Spleen (tissue), 11 donors: ENCODE results near the gene TBC1D10A. TPM values are rescaled to one million over a fixed set of nuclear protein-coding genes. Genes with fewer than 3 reads are reported as not detected.

ENCODE experiments used
- DNase-seq: peaks from one replicate; pipeline ENCODE4 v3.0.0-alpha.2; 2020
- H3K27ac ChIP-seq, 8 donors: fragments of 200-600 bp; sonication (generic) in 7 of 8; 1 replicate in 4 of 8; 2 replicates in 4 of 8; pipeline versions ENCODE4 v1.5.0 to v1.8.0; 2016 to 2021; ENCODE audit warnings: inconsistent platforms in 4 of 8, mild to moderate bottlenecking in 4 of 8, moderate library complexity in 1 of 8
- H3K27me3 ChIP-seq, 7 donors: fragments of 200-600 bp; sonication (generic) in 6 of 7; replicated peaks in 1 of 7; 1 replicate in 4 of 7; 2 replicates in 3 of 7; pipeline versions ENCODE4 v1.5.0 to v1.8.0; 2016 to 2021; ENCODE audit warnings: inconsistent platforms in 3 of 7, mild to moderate bottlenecking in 1 of 7
- H3K36me3 ChIP-seq, 6 donors: fragments of 200-600 bp; sonication (generic) in 5 of 6; 1 replicate in 4 of 6; 2 replicates in 2 of 6; pipeline versions ENCODE4 v1.5.0 to v1.8.0; 2016 to 2021; ENCODE audit warnings: inconsistent platforms in 2 of 6
- H3K4me1 ChIP-seq, 6 donors: fragments of 200-600 bp; sonication (generic) in 5 of 6; 1 replicate in 3 of 6; 2 replicates in 3 of 6; pipeline versions ENCODE4 v1.5.0 to v1.8.0; 2016 to 2021; ENCODE audit warnings: inconsistent platforms in 3 of 6
- H3K4me3 ChIP-seq, 8 donors: fragments of 200-600 bp; sonication (generic) in 7 of 8; 1 replicate in 4 of 8; 2 replicates in 4 of 8; pipeline versions ENCODE4 v1.5.0 to v1.8.0; 2016 to 2021; ENCODE audit warnings: inconsistent platforms in 4 of 8, mild to moderate bottlenecking in 4 of 8, moderate library complexity in 2 of 8
- H3K9me3 ChIP-seq, 8 donors: fragments of 200-600 bp; sonication (generic) in 7 of 8; 1 replicate in 4 of 8; 2 replicates in 4 of 8; pipeline versions ENCODE4 v1.5.0 to v1.8.0; 2016 to 2021; ENCODE audit warnings: inconsistent platforms in 4 of 8
- POLR2A ChIP-seq, 3 donors: fragments of 450-650 bp; IDR thresholded peaks; one replicate each; pipeline ENCODE4 v1.5.1; 2017; ENCODE audit warnings: antibody characterized with exemption in 3 of 3, mild to moderate bottlenecking in 1 of 3
- POLR2AphosphoS5 ChIP-seq, 3 donors: sonication (generic); formaldehyde crosslinking; IDR thresholded peaks; one replicate each; pipeline ENCODE4 v1.5.1; 2017; ENCODE audit warnings: antibody characterized with exemption in 3 of 3
- WGBS, 5 donors: extraction: QIAGEN DNeasy Blood & Tissue Kit in 3 of 5; methylation state at CpG; one replicate each; pipeline versions ENCODE4 v1.1.5 to v1.1.7; 2013 to 2018; 5-methylcytosine and 5-hydroxymethylcytosine counted together
- intact Hi-C: fragments of 100-400 bp; cut with DNase I; formaldehyde crosslinking; loops from one replicate; pipeline ENCODE4 v1.15.0; 2023; ENCODE audit warnings: low total_unique reads
- polyA plus RNA-seq, 3 donors: library from polyadenylated mRNA; stranded (reverse); fragments of 200-250 nt; gene quantifications; one replicate each; pipeline ENCODE4 v1.2.1, GENCODE V29; 2013
- total RNA-seq, 7 donors: library from RNA; depleted of rRNA in 3 of 7; stranded (reverse); fragments of >200 nt in 3 of 7; fragmentation: NEBNext Ultra II Directional in 4 of 7; extraction: Animal tissue kit (Norgen Biotek cat#: 25700) in 4 of 7; gene quantifications; one replicate each; pipeline versions ENCODE4 v1.1.0 to v1.2.1, GENCODE V29; 2016 to 2021
- TF ChIP-seq, protein P1 (sequence below), 11 experiments: fragments of 200-600 bp in 7 of 11; fragments of 450-650 bp in 4 of 11; sonication (generic) in 4 of 11; IDR thresholded peaks in 8 of 11; conservative IDR thresholded peaks in 3 of 11; 1 replicate in 7 of 11; 2 replicates in 4 of 11; pipeline versions ENCODE4 v1.4.0 to v1.8.0; 2016 to 2021; ENCODE audit warnings: antibody characterized with exemption in 11 of 11, inconsistent platforms in 4 of 11, mild to moderate bottlenecking in 1 of 11
- donor health status: healthy with polysubstance abuse.
- donor health status: DM: no; HTN: no; CAD: no; lungs with moderate emphysema.
- donor health status: DM: no; HTN: no; CAD: no.
- donor health status: Bipolar disorder and iron deficiency.
- donor health status: healthy.
- donor health status: DM: no; HTN: no; CAD: no.
- donor health status: DM: yes; HTN: yes; CAD: no.

Gene TBC1D10A
- total and polyA plus RNA-seq, 10 donors = 21.1 to 46.4 (median 33.1) TPM

DNA sequence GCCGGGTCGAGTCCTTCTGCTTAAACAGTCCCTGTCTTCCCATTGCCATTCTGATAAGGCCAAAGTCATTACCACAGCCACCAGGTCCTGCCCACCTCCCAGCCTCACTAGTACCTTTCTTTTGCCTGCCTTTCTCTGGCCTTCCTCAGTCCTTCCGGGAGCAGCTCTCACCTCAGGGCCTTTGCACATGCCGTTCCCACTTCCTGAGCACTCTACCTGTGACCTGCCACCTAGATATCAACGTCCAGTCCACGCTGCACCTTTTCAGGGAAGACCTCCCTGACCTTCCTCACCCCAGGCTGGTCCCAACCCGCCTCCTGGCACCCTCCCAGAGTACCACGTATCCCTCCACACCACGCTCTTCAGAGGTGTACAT, 52.3 kb downstream of the TBC1D10A start:
- Histone ChIP-seq H3K4me3 (no peak overlapping the region), H3K36me3 (peaks cover 0 to 12% (median 0%) of the 10 kb centered on the region in 6 donors), H3K9me3 (no peaks in the 10 kb centered on the region), H3K27ac (no peak overlapping the region), H3K27me3 (peaks cover 0 to 19% (median 0%) of the 10 kb centered on the region in 7 donors), H3K4me1 (peaks cover 12 to 97% (median 44%) of the 10 kb centered on the region in 6 donors)
- DNase-seq = no peak
- intact Hi-C loops = no loop called here
- 86 to 92% (median 87%) methylated on average over 9 of the region's 9 CpGs for WGBS, 5 donors
- TF ChIP-seq POLR2AphosphoS5 (IDR thresholded peaks at IDR 0.05) (no peak), POLR2A (IDR thresholded peaks at IDR 0.05) (no peak)
- TF ChIP-seq, protein P1, sequence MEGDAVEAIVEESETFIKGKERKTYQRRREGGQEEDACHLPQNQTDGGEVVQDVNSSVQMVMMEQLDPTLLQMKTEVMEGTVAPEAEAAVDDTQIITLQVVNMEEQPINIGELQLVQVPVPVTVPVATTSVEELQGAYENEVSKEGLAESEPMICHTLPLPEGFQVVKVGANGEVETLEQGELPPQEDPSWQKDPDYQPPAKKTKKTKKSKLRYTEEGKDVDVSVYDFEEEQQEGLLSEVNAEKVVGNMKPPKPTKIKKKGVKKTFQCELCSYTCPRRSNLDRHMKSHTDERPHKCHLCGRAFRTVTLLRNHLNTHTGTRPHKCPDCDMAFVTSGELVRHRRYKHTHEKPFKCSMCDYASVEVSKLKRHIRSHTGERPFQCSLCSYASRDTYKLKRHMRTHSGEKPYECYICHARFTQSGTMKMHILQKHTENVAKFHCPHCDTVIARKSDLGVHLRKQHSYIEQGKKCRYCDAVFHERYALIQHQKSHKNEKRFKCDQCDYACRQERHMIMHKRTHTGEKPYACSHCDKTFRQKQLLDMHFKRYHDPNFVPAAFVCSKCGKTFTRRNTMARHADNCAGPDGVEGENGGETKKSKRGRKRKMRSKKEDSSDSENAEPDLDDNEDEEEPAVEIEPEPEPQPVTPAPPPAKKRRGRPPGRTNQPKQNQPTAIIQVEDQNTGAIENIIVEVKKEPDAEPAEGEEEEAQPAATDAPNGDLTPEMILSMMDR (IDR thresholded peaks at IDR 0.05 in 8 of 11, conservative IDR thresholded peaks at IDR 0.05 in 3 of 11) = no peak

DNA sequence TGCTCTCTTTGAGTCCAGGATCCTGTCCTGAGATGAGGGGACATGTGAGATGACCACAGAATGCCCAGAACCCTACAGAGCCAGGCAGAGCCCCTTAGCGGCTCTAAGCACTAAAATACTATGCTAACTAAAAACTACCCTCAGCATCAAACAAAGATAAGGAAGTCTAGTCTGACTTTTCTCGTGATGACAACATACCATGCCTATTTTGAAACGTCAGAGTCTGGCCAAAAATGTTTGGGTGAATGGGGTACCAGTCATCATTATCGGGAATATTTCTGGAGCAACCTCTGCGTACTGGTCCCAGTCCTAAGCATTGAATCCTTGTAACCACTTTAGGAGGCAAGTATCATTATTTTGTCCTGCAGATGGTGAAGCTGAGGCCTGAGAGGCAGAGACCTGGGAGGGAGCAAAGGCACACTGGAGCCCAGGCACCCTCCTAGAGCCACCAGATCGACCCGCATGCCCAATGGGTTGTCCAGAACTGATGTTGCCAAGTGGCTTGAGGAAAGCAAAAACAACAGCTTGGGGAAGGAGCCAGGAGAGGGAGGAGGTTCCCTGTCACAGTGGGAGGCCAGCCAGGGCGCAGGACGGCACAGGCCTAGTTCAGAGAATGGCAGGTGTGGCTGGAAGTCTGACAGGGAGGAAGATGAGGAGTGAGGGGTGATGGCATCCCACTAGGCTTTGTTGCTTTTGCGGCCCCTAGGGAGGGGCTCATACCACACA, 52.9 kb downstream of the TBC1D10A start:
- H3K9me3 ChIP-seq = no peaks in the 10 kb centered on the region
- peak in 1 of 3 donors; percentile 24 for TF ChIP-seq POLR2AphosphoS5 (IDR thresholded peaks at IDR 0.05)
- TF ChIP-seq POLR2A (IDR thresholded peaks at IDR 0.05) = no peak
- H3K27me3 ChIP-seq = peaks cover 0 to 16% (median 0%) of the 10 kb centered on the region in 7 donors
- H3K4me1 ChIP-seq = peaks cover 9 to 97% (median 39%) of the 10 kb centered on the region in 6 donors
- WGBS, 5 donors = 68 to 80% (median 74%) methylated on average over 10 of the region's 10 CpGs
- intact Hi-C loops = no loop called here
- no peak for DNase-seq
- peak overlapping the region in 1 of 8 donors; percentile 0 for H3K4me3 ChIP-seq
- H3K27ac ChIP-seq = peak overlapping the region in 2 of 8 donors; percentile 41 to 47
- H3K36me3 ChIP-seq = peaks cover 0 to 16% (median 0%) of the 10 kb centered on the region in 6 donors

DNA sequence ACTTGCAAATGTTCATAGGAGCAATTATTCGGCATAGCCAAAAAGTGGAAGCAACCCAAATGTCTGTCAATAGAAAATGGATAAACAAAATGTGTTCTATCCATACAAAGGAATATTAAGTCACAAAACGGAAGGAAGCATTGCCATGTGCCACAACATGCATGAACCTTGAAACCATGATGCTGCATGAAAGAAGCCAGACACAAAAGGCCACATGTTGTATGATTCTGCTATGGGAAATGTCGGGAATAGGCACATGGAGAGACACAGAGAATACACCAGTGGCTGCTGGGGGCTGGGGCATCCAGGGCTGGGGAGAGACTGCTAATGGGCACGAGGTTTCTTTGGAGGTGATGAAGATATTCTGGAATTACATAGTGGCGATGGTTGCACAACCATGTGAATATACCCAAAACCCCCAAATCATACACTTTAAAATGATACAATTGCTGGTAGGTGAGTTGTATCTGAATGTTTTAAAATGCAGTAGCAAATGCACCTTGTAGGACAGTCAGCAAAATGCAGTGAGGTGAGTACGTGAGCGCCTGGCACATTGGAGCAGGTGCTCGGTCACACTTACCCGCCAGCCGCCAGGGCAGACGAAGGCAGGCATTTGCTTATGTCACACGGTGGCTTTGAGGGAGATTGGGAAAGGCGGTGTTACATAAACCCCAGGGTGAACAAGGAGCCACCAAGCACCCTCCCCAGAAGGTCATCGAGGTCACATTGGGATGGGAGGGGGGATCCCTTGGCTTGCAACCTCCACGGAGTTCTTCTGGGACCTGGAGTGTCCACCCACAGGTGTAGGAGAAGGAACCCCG, 53.8 kb downstream of the TBC1D10A start:
- TF ChIP-seq, protein P1 (IDR thresholded peaks at IDR 0.05 in 8 of 11, conservative IDR thresholded peaks at IDR 0.05 in 3 of 11) = no peak
- TF ChIP-seq POLR2A (IDR thresholded peaks at IDR 0.05) (no peak), POLR2AphosphoS5 (IDR thresholded peaks at IDR 0.05) (peak in 2 of 3 donors; percentile 47 to 62)
- Histone ChIP-seq H3K36me3 (peaks cover 0 to 19% (median 0%) of the 10 kb centered on the region in 6 donors), H3K4me3 (peak overlapping the region in 1 of 8 donors; percentile 0), H3K4me1 (peaks cover 7 to 97% (median 37%) of the 10 kb centered on the region in 6 donors), H3K27ac (peak overlapping the region in 3 of 8 donors; percentile 19 to 47 (median 41)), H3K27me3 (peaks cover 0 to 10% (median 0%) of the 10 kb centered on the region in 7 donors), H3K9me3 (no peaks in the 10 kb centered on the region)
- intact Hi-C loops = no loop called here
- 53 to 84% (median 72%) methylated on average over 16 of the region's 16 CpGs for WGBS, 5 donors
- no peak for DNase-seq

DNA sequence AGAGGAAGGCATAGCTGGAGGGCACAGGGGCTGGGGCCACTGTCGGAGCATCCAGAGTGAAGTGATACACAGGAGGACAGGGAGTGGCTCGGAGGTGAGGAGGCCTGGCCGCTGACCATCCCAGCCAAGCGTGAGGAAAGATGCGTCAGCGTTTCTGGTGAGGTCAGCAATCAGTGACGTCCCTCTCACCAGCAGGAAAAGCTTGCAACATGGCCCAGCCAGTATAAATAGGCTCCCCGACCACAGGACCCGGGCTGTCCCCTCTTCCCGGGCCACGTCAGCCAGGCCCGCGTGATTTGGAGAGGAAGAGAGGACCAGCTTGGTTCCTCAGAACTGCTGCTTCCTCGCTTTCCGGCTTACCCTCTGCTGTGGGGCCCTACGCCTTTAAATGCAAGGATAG, 55.9 kb downstream of the TBC1D10A start:
- Histone ChIP-seq H3K4me1 (peaks cover 4 to 97% (median 36%) of the 10 kb centered on the region in 6 donors), H3K27me3 (no peaks in the 10 kb centered on the region), H3K27ac (peak overlapping the region in 7 of 8 donors; percentile 54 to 89 (median 73)), H3K36me3 (peaks cover 0 to 19% (median 0%) of the 10 kb centered on the region in 6 donors), H3K4me3 (peak overlapping the region in 1 of 8 donors; percentile 48), H3K9me3 (no peaks in the 10 kb centered on the region)
- TF ChIP-seq POLR2A (IDR thresholded peaks at IDR 0.05) = no peak
- TF ChIP-seq, protein P1 (IDR thresholded peaks at IDR 0.05 in 8 of 11, conservative IDR thresholded peaks at IDR 0.05 in 3 of 11) = peak in 1 of 11 experiments; percentile 9
- TF ChIP-seq POLR2AphosphoS5 (IDR thresholded peaks at IDR 0.05) = peak; percentile 83 to 90 (median 88)
- DNase-seq = peak; percentile 94
- 41 to 64% (median 49%) methylated on average over 15 to 16 of the region's 16 CpGs for WGBS, 5 donors
- intact Hi-C loops = no loop called here
